ENCODE measurements around the gene NR4A1. TPM values are rescaled to one million over a fixed set of nuclear protein-coding genes. Genes with fewer than 3 reads are reported as not detected.

Gene NR4A1
- total RNA-seq, 1 donor from 2014 or later = 4.3 TPM

- DNase-seq (ENCODE audit: low read depth) = no peak
- H3K4me3 ChIP-seq (ENCODE audit: low read depth, low read length) = no peak overlapping the region
- TF ChIP-seq CTCF (conservative IDR thresholded peaks at IDR 0.05; ENCODE audit: low read depth, low read length) = no peak
Measured at GRCh38 chr12:52086366-52086765, 35.1 kb downstream of the NR4A1 start.

GRCh38 chr12:52086944-52087835 is 35.9 kb downstream of the NR4A1 start:
- TF ChIP-seq CTCF (conservative IDR thresholded peaks at IDR 0.05; ENCODE audit: low read depth, low read length) = no peak

GRCh38 chr12:52087961-52088820 is 36.9 kb downstream of the NR4A1 start:
- TF ChIP-seq CTCF (conservative IDR thresholded peaks at IDR 0.05; ENCODE audit: low read depth, low read length) = no peak
- DNase-seq (ENCODE audit: low read depth) = no peak
- no peak overlapping the region for H3K4me3 ChIP-seq (ENCODE audit: low read depth, low read length)

More at GRCh38 chr12:52086944-52087835, 35.9 kb downstream of the NR4A1 start:
- H3K4me3 ChIP-seq (ENCODE audit: low read depth, low read length) = no peak overlapping the region
- DNase-seq (ENCODE audit: low read depth) = no peak

- no peak overlapping the region for H3K4me3 ChIP-seq (ENCODE audit: low read depth, low read length)
- no peak for DNase-seq (ENCODE audit: low read depth)
- TF ChIP-seq CTCF (conservative IDR thresholded peaks at IDR 0.05; ENCODE audit: low read depth, low read length) = no peak
Measured at GRCh38 chr12:52089491-52089890, 38.2 kb downstream of the NR4A1 start.

GRCh38 chr12:52090291-52090690 is 39.0 kb downstream of the NR4A1 start:
- no peak for DNase-seq (ENCODE audit: low read depth)
- H3K4me3 ChIP-seq (ENCODE audit: low read depth, low read length) = no peak overlapping the region
- no peak for TF ChIP-seq CTCF (conservative IDR thresholded peaks at IDR 0.05; ENCODE audit: low read depth, low read length)

GRCh38 chr12:52091061-52091460 is 39.8 kb downstream of the NR4A1 start:
- no peak for DNase-seq (ENCODE audit: low read depth)
- TF ChIP-seq CTCF (conservative IDR thresholded peaks at IDR 0.05; ENCODE audit: low read depth, low read length) = no peak
- no peak overlapping the region for H3K4me3 ChIP-seq (ENCODE audit: low read depth, low read length)

Data from epithelial cell of proximal tubule (primary cell).